K562 (cell line): ENCODE data around the gene SLCO2B1. TPM values are rescaled to one million over a fixed set of nuclear protein-coding genes. Genes with fewer than 3 reads are reported as not detected.

Source experiments
- CHD2 ChIP-seq: IDR thresholded peaks from 2 replicates; pipeline ENCODE4 v1.6.1; 2011; ENCODE audit warnings: low read depth, low read length
- CREB1 ChIP-seq, 2 experiments: sonication (generic) in 1 of 2; formaldehyde crosslinking in 1 of 2; IDR thresholded peaks; 2 replicates each; pipeline versions ENCODE4 v1.6.1 to v1.8.0; 2012 to 2022; ENCODE audit warnings: inconsistent platforms in 1 of 2, mild to moderate bottlenecking in 1 of 2, missing genetic modification reagents in 1 of 2, moderate library complexity in 1 of 2
- ERF ChIP-seq: fragments of 450-650 bp; formaldehyde crosslinking; IDR thresholded peaks from 2 replicates; pipeline ENCODE4 v1.4.0; 2020; ENCODE audit warnings: mild to moderate bottlenecking, mixed read lengths
- FOXM1 ChIP-seq, 2 experiments: fragments of 450-650 bp in 1 of 2; sonication (generic) in 1 of 2; formaldehyde crosslinking in 1 of 2; IDR thresholded peaks; 2 replicates each; pipeline versions ENCODE4 v1.6.1 to v1.9.0; 2017 to 2022; ENCODE audit warnings: low read depth in 2 of 2, mild to moderate bottlenecking in 2 of 2, missing genetic modification reagents in 1 of 2, moderate library complexity in 1 of 2
- GABPA ChIP-seq: fragments of 200-800 bp; sonication (Bioruptor generic); conservative IDR thresholded peaks from 2 replicates; pipeline ENCODE4 v1.6.1; 2016; ENCODE audit warnings: low read depth, missing genetic modification characterization, missing compliant biosample characterization
- GATAD2A ChIP-seq: fragments of 450-650 bp; IDR thresholded peaks from 2 replicates; pipeline ENCODE4 v1.6.1; 2017
- HCFC1 ChIP-seq: IDR thresholded peaks from 2 replicates; pipeline ENCODE4 v1.6.1; 2012; ENCODE audit warnings: low read depth, low read length, improper control_type of control experiment
- KLF10 ChIP-seq: fragments of 250-450 bp; sonication (Bioruptor Pico); IDR thresholded peaks from 2 replicates; pipeline ENCODE4 v1.6.1; 2021; ENCODE audit warnings: matching md5 sums
- MED1 ChIP-seq: sonication (generic); formaldehyde crosslinking; IDR thresholded peaks from 2 replicates; pipeline ENCODE4 v1.8.1; 2023; ENCODE audit warnings: missing genetic modification reagents, borderline replicate concordance
- MYC ChIP-seq, 2 experiments: fragments of 250-450 bp in 1 of 2; sonication (Bioruptor Pico) in 1 of 2; IDR thresholded peaks; 2 replicates each; pipeline versions ENCODE4 v1.5.1 to v1.6.1; 2012 to 2021; ENCODE audit warnings: low read depth in 2 of 2, borderline replicate concordance in 1 of 2, improper control_type of control experiment in 1 of 2, low read length in 1 of 2, mild to moderate bottlenecking in 1 of 2, moderate library complexity in 1 of 2
- NUFIP1 ChIP-seq: fragments of 450-650 bp; IDR thresholded peaks from 2 replicates; pipeline ENCODE4 v1.6.1; 2018; ENCODE audit not compliant: partially characterized antibody
- POLR2AphosphoS5 ChIP-seq: IDR thresholded peaks from 2 replicates; pipeline ENCODE4 v1.6.1; 2011; ENCODE audit warnings: mild to moderate bottlenecking, low read depth, low read length, moderate library complexity; ENCODE audit not compliant: control insufficient read depth, insufficient read depth
- POLR2B ChIP-seq: fragments of 450-650 bp; IDR thresholded peaks from 2 replicates; pipeline ENCODE4 v1.6.1; 2018; ENCODE audit warnings: low read depth; ENCODE audit not compliant: partially characterized antibody
- RCOR1 ChIP-seq, 2 experiments: IDR thresholded peaks; 2 replicates each; pipeline ENCODE4 v1.6.1; 2012; ENCODE audit warnings: low read depth in 2 of 2, low read length in 2 of 2, borderline replicate concordance in 1 of 2, improper control_type of control experiment in 1 of 2
- TEAD1 ChIP-seq, 2 experiments: fragments of 450-650 bp in 1 of 2; sonication (generic) in 1 of 2; formaldehyde crosslinking; IDR thresholded peaks; 2 replicates each; pipeline versions ENCODE4 v1.4.0 to v1.8.0; 2020 to 2022; ENCODE audit warnings: mild to moderate bottlenecking in 2 of 2, missing genetic modification reagents in 1 of 2
- TEAD4 ChIP-seq, 2 experiments: sonication (generic) in 1 of 2; formaldehyde crosslinking in 1 of 2; IDR thresholded peaks; 2 replicates each; pipeline versions ENCODE4 v1.6.1 to v1.8.0; 2012 to 2022; ENCODE audit warnings: borderline replicate concordance in 1 of 2, inconsistent platforms in 1 of 2, low read length in 1 of 2, mild to moderate bottlenecking in 1 of 2, missing genetic modification reagents in 1 of 2
- U2AF1 ChIP-seq: fragments of 200-400 bp; formaldehyde crosslinking; optimal IDR thresholded peaks from 2 replicates; pipeline ENCODE3; 2017; ENCODE audit warnings: mild to moderate bottlenecking, low read depth, low read length, moderate library complexity
- YY1 ChIP-seq, 3 experiments: IDR thresholded peaks; 2 replicates each; pipeline ENCODE4 v1.6.1; 2011; ENCODE audit warnings: low read length in 2 of 3, mild to moderate bottlenecking in 2 of 3, moderate library complexity in 2 of 3, borderline replicate concordance in 1 of 3, control low read depth in 1 of 3, low read depth in 1 of 3; ENCODE audit not compliant: insufficient read depth in 3 of 3, insufficient replicate concordance in 2 of 3, control insufficient read depth in 1 of 3, insufficient read length in 1 of 3; ENCODE audit errors: extremely low read depth in 1 of 3
- ZFP36 ChIP-seq: fragments of 150-350 bp; IDR thresholded peaks from 2 replicates; pipeline ENCODE4 v1.6.1; 2018; ENCODE audit warnings: low read length, low read depth; ENCODE audit not compliant: partially characterized antibody
- ZFPM2 ChIP-seq: fragments of 250-450 bp; sonication (Bioruptor Pico); IDR thresholded peaks from 2 replicates; pipeline ENCODE4 v1.5.1; 2022; ENCODE audit warnings: mild to moderate bottlenecking
- ZNF143 ChIP-seq: sonication (generic); formaldehyde crosslinking; IDR thresholded peaks from 2 replicates; pipeline ENCODE4 v1.9.0; 2022; ENCODE audit warnings: mild to moderate bottlenecking, missing genetic modification reagents
- polyA plus RNA-seq, 8 experiments: library from polyadenylated mRNA; depleted of rRNA in 4 of 8; stranded (reverse) in 5 of 8; unstranded in 3 of 8; fragments of >200 nt; fragmentation: Nextera tagmentation in 2 of 8; fragmentation: Illumina TruSeq in 1 of 8; extraction: Ambion mirVana in 2 of 8; extraction: Trizol in 1 of 8; gene quantifications; 2 replicates each; pipeline versions ENCODE4 v1.2.1 to v1.2.3, GENCODE V29; 2011 to 2014; ENCODE audit warnings: inconsistent platforms in 1 of 8, missing spikeins in 1 of 8
- total RNA-seq, 7 experiments: library from RNA; depleted of rRNA in 6 of 7; stranded (reverse); fragments of >200 nt in 6 of 7; fragmentation: Illumina TruSeq in 2 of 7; extraction: Trizol in 2 of 7; gene quantifications; 2 replicates each; pipeline versions ENCODE4 v1.2.1 to v1.2.3, GENCODE V29; 2011 to 2021; ENCODE audit warnings: low replicate concordance in 1 of 7
- TF ChIP-seq, protein P1 (sequence below): fragments of 200-800 bp; sonication (Bioruptor generic); IDR thresholded peaks from 2 replicates; pipeline ENCODE4 v1.6.1; 2017; ENCODE audit warnings: missing genetic modification characterization, missing compliant biosample characterization
- TF ChIP-seq, protein P2 (sequence below): fragments of 450-650 bp; formaldehyde crosslinking; IDR thresholded peaks from 2 replicates; pipeline ENCODE4 v1.4.0; 2022; ENCODE audit warnings: missing genetic modification characterization

The SLCO2B1 gene
- total and polyA plus RNA-seq, 9 of the 15 experiments (the other 6 are each of a cell fraction or from before 2014, with no cell fraction given), result 0.70 to 14.7 (median 7.6) TPM

DNA sequence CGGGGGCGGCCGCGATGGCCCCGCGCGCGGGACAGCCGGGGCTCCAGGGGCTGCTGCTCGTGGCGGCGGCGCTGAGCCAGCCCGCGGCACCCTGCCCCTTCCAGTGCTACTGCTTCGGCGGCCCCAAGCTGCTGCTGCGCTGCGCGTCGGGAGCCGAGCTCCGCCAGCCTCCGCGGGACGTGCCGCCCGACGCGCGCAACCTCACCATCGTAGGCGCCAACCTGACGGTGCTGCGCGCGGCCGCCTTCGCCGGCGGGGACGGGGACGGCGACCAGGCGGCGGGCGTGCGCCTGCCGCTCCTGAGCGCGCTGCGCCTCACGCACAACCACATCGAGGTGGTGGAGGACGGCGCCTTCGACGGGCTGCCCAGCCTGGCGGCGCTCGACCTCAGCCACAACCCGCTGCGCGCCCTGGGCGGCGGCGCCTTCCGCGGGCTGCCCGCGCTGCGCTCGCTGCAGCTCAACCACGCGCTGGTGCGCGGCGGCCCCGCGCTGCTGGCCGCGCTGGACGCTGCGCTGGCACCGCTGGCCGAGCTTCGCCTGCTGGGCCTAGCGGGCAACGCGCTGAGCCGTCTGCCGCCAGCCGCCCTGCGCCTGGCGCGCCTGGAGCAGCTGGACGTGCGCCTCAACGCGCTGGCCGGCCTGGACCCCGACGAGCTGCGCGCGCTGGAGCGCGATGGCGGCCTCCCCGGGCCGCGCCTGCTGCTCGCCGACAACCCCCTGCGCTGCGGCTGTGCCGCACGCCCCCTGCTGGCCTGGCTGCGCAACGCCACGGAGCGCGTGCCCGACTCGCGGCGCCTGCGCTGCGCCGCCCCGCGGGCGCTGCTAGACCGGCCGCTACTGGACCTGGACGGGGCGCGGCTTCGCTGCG lies 90.4 kb downstream of the SLCO2B1 start (continued):
- peak; percentile 45 to 93 (median 85) for TF ChIP-seq YY1 (IDR thresholded peaks at IDR 0.05; ENCODE audit: borderline replicate concordance in 1 of 3, control insufficient read depth in 1 of 3, extremely low read depth in 1 of 3, insufficient read depth in 3 of 3, insufficient read length in 1 of 3, insufficient replicate concordance in 2 of 3, low read depth in 1 of 3, low read length in 2 of 3)
- TF ChIP-seq, protein P1, sequence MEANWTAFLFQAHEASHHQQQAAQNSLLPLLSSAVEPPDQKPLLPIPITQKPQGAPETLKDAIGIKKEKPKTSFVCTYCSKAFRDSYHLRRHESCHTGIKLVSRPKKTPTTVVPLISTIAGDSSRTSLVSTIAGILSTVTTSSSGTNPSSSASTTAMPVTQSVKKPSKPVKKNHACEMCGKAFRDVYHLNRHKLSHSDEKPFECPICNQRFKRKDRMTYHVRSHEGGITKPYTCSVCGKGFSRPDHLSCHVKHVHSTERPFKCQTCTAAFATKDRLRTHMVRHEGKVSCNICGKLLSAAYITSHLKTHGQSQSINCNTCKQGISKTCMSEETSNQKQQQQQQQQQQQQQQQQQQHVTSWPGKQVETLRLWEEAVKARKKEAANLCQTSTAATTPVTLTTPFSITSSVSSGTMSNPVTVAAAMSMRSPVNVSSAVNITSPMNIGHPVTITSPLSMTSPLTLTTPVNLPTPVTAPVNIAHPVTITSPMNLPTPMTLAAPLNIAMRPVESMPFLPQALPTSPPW, result peak; percentile 48; the same call in 1 of the 2 replicates
- no peak for TF ChIP-seq GATAD2A
- no peak for TF ChIP-seq ZFP36
- peak; percentile 91; the same call in 1 of the 2 replicates for TF ChIP-seq ERF
- TF ChIP-seq TEAD4 (IDR thresholded peaks at IDR 0.05; ENCODE audit: low read length), result no peak
- peak; percentile 73; the same call in 1 of the 2 replicates for TF ChIP-seq TEAD4 (CRISPR knock-in tag; IDR thresholded peaks at IDR 0.05; ENCODE audit: borderline replicate concordance)
- TF ChIP-seq FOXM1 (IDR thresholded peaks at IDR 0.05; ENCODE audit: low read depth), result no peak
- peak; percentile 89 for TF ChIP-seq FOXM1 (CRISPR knock-in tag; IDR thresholded peaks at IDR 0.05; ENCODE audit: low read depth)
- no peak for TF ChIP-seq POLR2B
- TF ChIP-seq ZNF143 (CRISPR knock-in tag), result no peak
- peak; percentile 51; the same call in 1 of the 2 replicates for TF ChIP-seq HCFC1
- 0 out of 2 replicates have a peak, but pooled peaks have one; percentile 40 for TF ChIP-seq CREB1 (IDR thresholded peaks at IDR 0.05)
- no peak; the same call in 1 of the 2 replicates for TF ChIP-seq CREB1 (CRISPR knock-in tag; IDR thresholded peaks at IDR 0.05)
- no peak for TF ChIP-seq NUFIP1
- no peak for TF ChIP-seq CHD2
- TF ChIP-seq TEAD1 (CRISPR knock-in tag; IDR thresholded peaks at IDR 0.05), result peak in 1 of 2 experiments; percentile 77; a peak in 1 of 4 replicates
- no peak for TF ChIP-seq POLR2AphosphoS5
- no peak for TF ChIP-seq KLF10 (CRISPR knock-in tag)
- TF ChIP-seq RCOR1 (IDR thresholded peaks at IDR 0.05; ENCODE audit: borderline replicate concordance in 1 of 2, low read depth in 2 of 2, low read length in 2 of 2), result peak in 1 of 2 experiments; percentile 75; a peak in 2 of 4 replicates
- no peak for TF ChIP-seq GABPA (tag)
- TF ChIP-seq ZFPM2 (CRISPR knock-in tag), result no peak
- TF ChIP-seq U2AF1, result no peak
- TF ChIP-seq MED1 (CRISPR knock-in tag), result no peak
- peak; percentile 82 for TF ChIP-seq MYC (IDR thresholded peaks at IDR 0.05; ENCODE audit: low read depth, low read length)
- no peak for TF ChIP-seq MYC (CRISPR knock-in tag; IDR thresholded peaks at IDR 0.05; ENCODE audit: borderline replicate concordance, low read depth)
- TF ChIP-seq, protein P2, sequence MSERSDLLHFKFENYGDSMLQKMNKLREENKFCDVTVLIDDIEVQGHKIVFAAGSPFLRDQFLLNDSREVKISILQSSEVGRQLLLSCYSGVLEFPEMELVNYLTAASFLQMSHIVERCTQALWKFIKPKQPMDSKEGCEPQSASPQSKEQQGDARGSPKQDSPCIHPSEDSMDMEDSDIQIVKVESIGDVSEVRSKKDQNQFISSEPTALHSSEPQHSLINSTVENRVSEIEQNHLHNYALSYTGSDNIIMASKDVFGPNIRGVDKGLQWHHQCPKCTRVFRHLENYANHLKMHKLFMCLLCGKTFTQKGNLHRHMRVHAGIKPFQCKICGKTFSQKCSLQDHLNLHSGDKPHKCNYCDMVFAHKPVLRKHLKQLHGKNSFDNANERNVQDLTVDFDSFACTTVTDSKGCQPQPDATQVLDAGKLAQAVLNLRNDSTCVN (CRISPR knock-in tag), result no peak
